ENCODE measurements around the gene MLLT1.

- TF ChIP-seq CTCF (IDR thresholded peaks at IDR 0.05 in 8 of 11, conservative IDR thresholded peaks at IDR 0.05 in 3 of 11), result no peak
- TF ChIP-seq POLR2A (IDR thresholded peaks at IDR 0.05), result no peak
These were observed 20.4 kb downstream of the MLLT1 start for GRCh38 chr19:6259312-6259861.
